NCI-H1417 treated with DMSO at 0.1 percent for 48 hours (cell line): ENCODE results near the gene IFITM2.
"Not testable (repeated sequence)": the region's sequence is repeated elsewhere in the genome, so short reads cannot be mapped to it uniquely, and the experiment has no call there.

Experiments used
- DNase-seq: peaks from one replicate; lab custom pipeline; 2025; lab: John Stamatoyannopoulos, UW

The IFITM2 gene

DNA sequence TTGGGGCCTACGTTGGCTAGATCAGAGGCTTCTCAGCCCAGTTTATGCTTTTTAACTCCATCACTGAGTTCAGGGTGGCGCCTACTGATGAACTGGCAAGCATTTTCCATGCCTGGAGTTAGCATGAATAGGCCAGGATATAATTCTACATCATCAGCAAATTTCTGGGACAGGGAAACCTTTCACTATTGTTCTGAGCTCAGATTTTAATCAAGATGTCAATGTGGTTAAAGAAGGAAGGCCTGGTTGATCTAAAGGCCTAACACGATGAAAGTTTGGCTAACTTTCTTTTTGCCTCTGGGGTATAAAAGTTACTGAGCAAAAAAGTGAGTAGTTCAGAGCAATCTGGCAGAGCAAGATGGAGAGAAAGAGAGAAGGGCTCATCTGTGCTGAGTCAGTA, 34.7 kb downstream of the IFITM2 start:
- DNase-seq = no peak

- no peak for DNase-seq
Measured at GRCh38 chr11:344836-345578, 37.4 kb downstream of the IFITM2 start.

- no peak for DNase-seq
Measured at GRCh38 chr11:346529-346928, 38.9 kb downstream of the IFITM2 start.

- not testable (repeated sequence) for DNase-seq
Measured at GRCh38 chr11:349270-349954, 41.8 kb downstream of the IFITM2 start.

- DNase-seq = not testable (repeated sequence)
Measured at GRCh38 chr11:350033-350722, 42.6 kb downstream of the IFITM2 start.

- no peak for DNase-seq
Measured at GRCh38 chr11:350723-351255, 43.2 kb downstream of the IFITM2 start.

GRCh38 chr11:351411-351810, 43.8 kb downstream of the IFITM2 start:
- DNase-seq = no peak

DNA sequence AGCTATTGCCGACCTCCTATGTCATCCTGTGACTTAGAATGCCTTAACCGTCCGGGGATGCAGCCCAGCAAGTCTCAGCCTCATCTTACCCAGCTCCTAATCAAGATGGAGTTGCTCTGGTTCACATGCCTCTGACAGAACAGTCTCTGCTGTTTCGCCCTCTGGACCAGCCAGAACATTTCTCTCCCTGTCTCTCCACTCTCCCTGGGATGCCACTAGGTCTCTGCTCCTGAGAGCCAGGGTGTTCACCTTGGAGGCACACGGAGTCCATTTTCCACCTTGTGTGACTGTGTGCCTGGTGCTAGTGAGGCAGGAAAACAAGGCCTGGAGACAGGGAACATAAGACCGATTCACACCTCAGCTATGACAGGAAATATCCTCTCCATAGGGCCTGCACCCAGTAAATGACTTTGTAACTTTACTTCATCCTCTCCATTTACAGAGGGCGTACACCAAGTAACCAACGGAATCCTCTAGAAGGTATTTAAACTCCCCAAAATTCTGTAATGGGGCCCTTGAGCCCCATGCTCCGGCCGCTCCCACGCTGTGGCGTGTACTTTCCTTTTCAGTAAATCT, 44.9 kb downstream of the IFITM2 start:
- DNase-seq = no peak

DNA sequence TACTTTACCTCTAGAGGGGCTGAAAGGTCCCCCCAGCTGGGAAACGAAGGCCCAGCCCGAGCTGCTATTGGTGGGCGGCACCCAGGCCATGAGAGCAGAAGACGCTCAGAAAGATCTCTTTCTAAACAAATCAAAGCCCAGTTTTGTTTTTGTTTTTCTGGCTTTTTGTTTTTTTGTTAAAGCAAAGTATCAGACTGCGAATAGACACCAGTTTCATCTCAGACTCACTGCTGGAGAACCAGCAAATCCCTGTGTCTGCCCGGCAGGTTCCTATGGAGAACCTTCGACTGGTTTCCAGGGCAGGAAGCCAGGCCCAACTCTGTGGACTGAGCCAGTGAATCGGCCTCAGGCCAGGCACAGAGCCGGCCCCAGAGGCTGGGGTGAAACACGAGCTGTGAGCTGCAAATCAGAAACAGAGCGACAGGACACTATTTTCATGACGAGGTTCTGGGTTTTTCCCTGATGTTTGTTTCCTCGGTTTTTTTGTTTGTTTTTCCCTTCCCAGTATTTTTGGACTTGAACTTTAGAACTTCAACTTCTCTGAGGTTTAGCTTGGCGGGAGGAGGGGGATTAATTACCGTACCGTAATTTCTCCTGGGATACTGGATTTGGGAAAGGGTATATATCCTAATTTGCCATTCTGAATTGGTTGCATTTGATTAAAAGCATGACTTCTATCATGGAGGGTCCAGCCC, 45.7 kb downstream of the IFITM2 start:
- DNase-seq = no peak

DNA sequence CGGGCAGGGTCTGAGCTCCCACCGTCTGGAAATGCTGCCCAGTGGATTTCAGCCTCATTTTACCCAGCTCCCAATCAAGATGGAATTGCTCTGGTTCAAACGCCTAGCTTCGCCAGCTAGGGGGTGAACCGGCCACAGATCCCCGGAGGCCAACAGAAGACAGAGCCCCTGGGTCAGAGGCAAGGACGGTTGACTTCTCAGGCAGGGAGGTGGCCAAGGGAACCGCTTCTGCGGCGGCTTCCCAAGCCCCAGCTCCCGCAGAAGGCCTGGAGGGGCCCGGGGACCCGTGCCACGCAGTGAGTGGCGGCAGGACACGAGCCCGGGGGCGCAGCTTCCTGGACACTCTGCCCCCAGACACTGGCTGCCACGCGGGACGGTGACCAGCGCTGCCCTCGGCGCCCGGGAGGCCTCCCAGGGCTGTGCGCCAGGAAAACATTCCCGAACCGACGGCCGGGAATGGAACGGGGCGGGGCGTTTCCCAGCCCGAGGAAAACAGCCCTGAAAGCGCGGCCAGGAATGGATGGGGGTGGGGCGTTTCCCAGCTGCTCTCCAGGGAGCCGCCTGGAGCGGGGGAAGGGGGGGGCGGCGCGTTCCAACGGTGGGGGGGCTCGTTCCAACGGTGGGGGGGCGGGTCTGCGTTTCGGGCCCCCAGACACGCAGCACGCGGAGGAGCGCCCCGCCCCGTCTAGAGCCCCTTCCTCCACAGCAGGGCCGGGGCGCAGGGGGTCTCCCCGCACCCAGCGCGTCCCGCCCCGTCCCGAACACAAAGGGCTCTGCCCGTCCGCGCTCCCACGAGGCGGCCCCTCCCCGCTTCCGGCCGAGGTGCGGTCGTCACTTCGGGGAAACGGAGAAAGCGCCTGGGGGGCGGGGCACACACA, 48.2 kb downstream of the IFITM2 start:
- DNase-seq = no peak

DNA sequence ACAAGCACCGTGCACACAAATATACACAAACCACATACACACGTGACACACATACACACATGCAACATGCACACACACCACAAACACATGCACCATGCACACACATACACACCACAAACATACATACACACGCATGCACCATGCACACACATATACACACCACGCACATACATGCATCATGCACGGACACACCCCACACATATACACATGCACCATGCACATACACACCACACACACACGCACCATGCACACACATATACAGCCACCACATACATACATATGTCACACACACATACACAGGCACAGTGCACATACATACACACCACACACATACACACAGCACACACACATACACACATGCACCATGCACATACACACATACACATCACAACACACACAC, 49.0 kb downstream of the IFITM2 start:
- no peak for DNase-seq

DNA sequence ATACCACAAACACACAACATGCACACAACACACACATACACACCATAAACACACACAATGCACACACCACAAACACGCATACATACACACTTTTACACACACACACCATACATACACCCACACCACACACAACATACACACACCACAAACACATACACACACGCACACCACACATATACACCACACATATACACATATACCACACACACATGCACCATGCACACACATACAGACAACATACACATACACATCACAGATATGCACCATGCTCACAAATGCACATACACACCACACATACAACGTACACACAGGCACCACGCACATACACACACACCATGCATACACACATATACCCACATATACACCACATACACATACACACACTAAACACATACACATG, 50.0 kb downstream of the IFITM2 start:
- DNase-seq = no peak

- no peak for DNase-seq
Measured at GRCh38 chr11:358129-358800, 50.6 kb downstream of the IFITM2 start.
